ENCODE data around the gene CRMP1. TPM values are rescaled to one million over a fixed set of nuclear protein-coding genes. Genes with fewer than 3 reads are reported as not detected.

CRMP1 gene
- total RNA-seq (2022; extraction: Qiagen RNA extraction), result 4.3 to 4.9 TPM (median 4.6 TPM) in 5 replicates

DNA sequence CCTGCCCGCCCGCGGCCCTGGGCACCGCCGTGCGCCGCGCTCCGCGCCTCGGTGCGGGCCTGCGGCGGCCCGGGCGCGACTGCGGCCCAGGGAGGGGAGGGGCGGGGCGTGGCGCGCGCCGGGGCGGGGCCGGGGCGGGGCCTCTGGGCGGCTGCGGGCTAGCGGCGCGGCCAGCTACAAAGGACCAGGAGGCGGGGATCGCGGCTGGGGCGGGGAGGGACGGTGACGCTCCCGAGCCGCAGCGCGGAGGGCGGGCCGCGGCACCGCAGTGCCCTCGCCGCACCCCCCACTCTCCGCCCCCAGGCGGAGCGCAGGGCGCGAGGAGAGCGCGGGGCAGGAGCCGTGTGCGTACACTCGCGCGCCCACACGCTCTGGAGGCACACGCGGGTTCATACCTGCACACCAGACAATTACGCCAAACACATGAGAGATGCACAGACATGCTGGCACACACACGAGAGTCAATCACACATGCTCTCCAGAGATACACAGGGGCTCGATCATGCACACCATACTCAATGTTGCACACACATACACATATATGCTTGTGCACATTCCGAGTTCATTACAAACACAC, at the start of gene CRMP1:
TSS of gene CRMP1 (minus strand) at position 83 of the 577 bp plus-strand sequence. CDS start 117 bp downstream, outside the sequence.

Other genes starting within 250 kb of the CRMP1 start
- 1.7 to 1.9 TPM (median 1.8 TPM) in 5 replicates for gene EVC2, start 184.5 kb downstream of the CRMP1 start, total RNA-seq (2022; extraction: Qiagen RNA extraction)
- gene EVC, start 181.9 kb downstream of the CRMP1 start, total RNA-seq (2022; extraction: Qiagen RNA extraction), result 8.0 to 10.5 TPM (median 9.3 TPM) in 5 replicates
- not detected in 5 replicates for gene C4orf50, start 125.3 kb upstream of the CRMP1 start, total RNA-seq (2022; extraction: Qiagen RNA extraction)